ENCODE results near the gene CAPG. TPM values are rescaled to one million over a fixed set of nuclear protein-coding genes. Genes with fewer than 3 reads are reported as not detected.

Gene CAPG
- total RNA-seq, 6 experiments from 2014 or later = 3.3 to 17.4 (median 9.9) TPM

- Histone ChIP-seq H3K27me3 (no peaks in the 10 kb centered on the region), H3K9me3 (no peaks in the 10 kb centered on the region), H3K36me3 (no peaks in the 10 kb centered on the region), H3K4me1 (peaks cover 4 to 72% (median 39%) of the 10 kb centered on the region in 4 donors), H3K27ac (peak overlapping the region in 2 of 3 donors; percentile 75 to 90), H3K4me3 (peak overlapping the region in 1 of 3 donors; percentile 5)
- no peak for DNase-seq
- ATAC-seq = no peak
- intact Hi-C loops (cut with DNase I) = loop anchor here in 1 of 2 donors (5.0 kb wide), 1 partner anchor 130 kb away; no protein-coding TSS in a partner anchor
- 45% methylated on average over 2 of the region's 2 CpGs for WGBS (ENCODE audit: insufficient coverage, low coverage, low lambda C conversion rate, missing lambda C conversion rate)
- TF ChIP-seq POLR2A (IDR thresholded peaks at IDR 0.05) (no peak), CTCF (IDR thresholded peaks at IDR 0.05) (no peak)
Observed at GRCh38 chr2:85422072-85422457, 11.9 kb upstream of the CAPG start.

GRCh38 chr2:85421260-85422071 lies 11.3 kb upstream of the CAPG start:
- no peaks in the 10 kb centered on the region for H3K9me3 ChIP-seq
- peaks cover 4 to 66% (median 36%) of the 10 kb centered on the region in 4 donors for H3K4me1 ChIP-seq
- intact Hi-C loops (cut with DNase I) = loop anchor here in 1 of 2 donors (5.0 kb wide), 1 partner anchor 131 kb away; no protein-coding TSS in a partner anchor
- WGBS (ENCODE audit: insufficient coverage, low coverage, low lambda C conversion rate, missing lambda C conversion rate) = 23% methylated on average over 13 of the region's 13 CpGs
- peak overlapping the region; percentile 75 to 90 (median 78) for H3K27ac ChIP-seq
- DNase-seq (peak; percentile 77 to 88 (median 86)), ATAC-seq (peak; percentile 53 to 62 (median 58))
- no peaks in the 10 kb centered on the region for H3K27me3 ChIP-seq
- no peak for TF ChIP-seq POLR2A (IDR thresholded peaks at IDR 0.05)
- no peak for TF ChIP-seq CTCF (IDR thresholded peaks at IDR 0.05)
- H3K36me3 ChIP-seq = no peaks in the 10 kb centered on the region
- peak overlapping the region in 2 of 3 donors; percentile 8 to 19 for H3K4me3 ChIP-seq

GRCh38 chr2:85420536-85421259 lies 10.5 kb upstream of the CAPG start:
- Histone ChIP-seq H3K27me3 (no peaks in the 10 kb centered on the region), H3K36me3 (no peaks in the 10 kb centered on the region), H3K4me3 (peak overlapping the region in 2 of 3 donors; percentile 8 to 19), H3K4me1 (peaks cover 4 to 58% (median 32%) of the 10 kb centered on the region in 4 donors), H3K9me3 (no peaks in the 10 kb centered on the region), H3K27ac (peak overlapping the region; percentile 75 to 90 (median 78))
- WGBS (ENCODE audit: insufficient coverage, low coverage, low lambda C conversion rate, missing lambda C conversion rate) = 7% methylated on average over 19 of the region's 22 CpGs
- ATAC-seq = peak; percentile 74 to 83 (median 80)
- TF ChIP-seq CTCF (IDR thresholded peaks at IDR 0.05) = peak; percentile 99 to 100 (median 100)
- TF ChIP-seq POLR2A (IDR thresholded peaks at IDR 0.05) = no peak
- DNase-seq = peak; percentile 88 to 95 (median 91)
- intact Hi-C loops (cut with DNase I) = loop anchor here in 1 of 2 donors (5.0 kb wide), 1 partner anchor 132 kb away; no protein-coding TSS in a partner anchor

- TF ChIP-seq POLR2A (IDR thresholded peaks at IDR 0.05) (no peak), CTCF (IDR thresholded peaks at IDR 0.05) (no peak)
- H3K27me3 ChIP-seq = no peaks in the 10 kb centered on the region
- ATAC-seq (no peak), DNase-seq (no peak)
- H3K4me3 ChIP-seq = peak overlapping the region; percentile 59 to 80 (median 74)
- WGBS (ENCODE audit: insufficient coverage, low coverage, low lambda C conversion rate, missing lambda C conversion rate) = 20% methylated on average over 2 of the region's 17 CpGs
- intact Hi-C loops (cut with DNase I) = loop anchor here in 1 of 2 donors (5.0 kb wide), 1 partner anchor 133 kb away; no protein-coding TSS in a partner anchor
- H3K27ac ChIP-seq = peak overlapping the region; percentile 84 to 92 (median 90)
- H3K36me3 ChIP-seq = no peaks in the 10 kb centered on the region
- H3K4me1 ChIP-seq = peaks cover 4 to 50% (median 27%) of the 10 kb centered on the region in 4 donors
- no peaks in the 10 kb centered on the region for H3K9me3 ChIP-seq
Observed at GRCh38 chr2:85419009-85419675, 9.0 kb upstream of the CAPG start.

All from right lobe of liver (tissue), 6 donors.